SK-N-SH treated with all-trans-retinoic acid at 6 μM for 48 hours (cell line): ENCODE measurements around the gene FOXD3.

Experiments
- ATAC-seq: fragments of 200-7000 bp; cut with Tn5 transposase; 3 replicates; pipeline ENCODE4 v1.9.1; 2020; ENCODE audit warnings: mild to moderate bottlenecking, moderate library complexity
- ARNTL ChIP-seq: fragments of 450-650 bp; formaldehyde crosslinking; IDR thresholded peaks from 2 replicates; pipeline ENCODE4 v1.5.0; 2020; ENCODE audit warnings: low read depth, mild to moderate bottlenecking, moderate library complexity, borderline replicate concordance
- BACH2 ChIP-seq: fragments of 250-450 bp; sonication (Bioruptor Pico); IDR thresholded peaks from 2 replicates; pipeline ENCODE4 v1.9.0; 2021; ENCODE audit warnings: mild to moderate bottlenecking, borderline replicate concordance
- CSDC2 ChIP-seq: fragments of 250-450 bp; sonication (Bioruptor Pico); IDR thresholded peaks from 2 replicates; pipeline ENCODE4 v1.5.0; 2020; ENCODE audit warnings: mild to moderate bottlenecking, moderate library complexity
- GLIS3 ChIP-seq: fragments of 250-450 bp; sonication (Bioruptor Pico); IDR thresholded peaks from 2 replicates; pipeline ENCODE4 v1.5.0; 2020; ENCODE audit warnings: mild to moderate bottlenecking, moderate library complexity
- ISL1 ChIP-seq: fragments of 250-450 bp; sonication (Bioruptor Pico); IDR thresholded peaks from 2 replicates; pipeline ENCODE4 v2.1.2; 2022; ENCODE audit warnings: mild to moderate bottlenecking, moderate library complexity
- PATZ1 ChIP-seq: fragments of 250-450 bp; sonication (Bioruptor Pico); IDR thresholded peaks from 2 replicates; pipeline ENCODE4 v1.8.0; 2020; ENCODE audit warnings: mild to moderate bottlenecking, moderate library complexity, borderline replicate concordance
- POU6F1 ChIP-seq: fragments of 250-450 bp; sonication (Bioruptor Pico); IDR thresholded peaks from 2 replicates; pipeline ENCODE4 v1.8.0; 2021; ENCODE audit warnings: low read depth, mild to moderate bottlenecking, moderate library complexity, borderline replicate concordance
- RARB ChIP-seq: fragments of 250-450 bp; sonication (Bioruptor Pico); IDR thresholded peaks from 2 replicates; pipeline ENCODE4 v1.8.0; 2021; ENCODE audit warnings: mild to moderate bottlenecking, moderate library complexity
- SNAI2 ChIP-seq: fragments of 250-450 bp; sonication (Bioruptor Pico); IDR thresholded peaks from 2 replicates; pipeline ENCODE4 v1.5.0; 2020; ENCODE audit warnings: mild to moderate bottlenecking, moderate library complexity
- TOX ChIP-seq: fragments of 250-450 bp; sonication (Bioruptor Pico); IDR thresholded peaks from 2 replicates; pipeline ENCODE4 v1.8.0; 2021; ENCODE audit warnings: mild to moderate bottlenecking, moderate library complexity, borderline replicate concordance
- ZFP3 ChIP-seq: fragments of 250-450 bp; sonication (Bioruptor Pico); IDR thresholded peaks from 2 replicates; pipeline ENCODE4 v1.5.0; 2020; ENCODE audit warnings: mild to moderate bottlenecking, moderate library complexity
- ZFP30 ChIP-seq: fragments of 450-650 bp; formaldehyde crosslinking; IDR thresholded peaks from 2 replicates; pipeline ENCODE4 v1.5.0; 2022; ENCODE audit warnings: mild to moderate bottlenecking, moderate library complexity
- ZNF70 ChIP-seq: fragments of 450-650 bp; formaldehyde crosslinking; IDR thresholded peaks from 2 replicates; pipeline ENCODE4 v1.5.0; 2020; ENCODE audit warnings: mild to moderate bottlenecking, moderate library complexity
- ZNF8 ChIP-seq: fragments of 450-650 bp; formaldehyde crosslinking; IDR thresholded peaks from 2 replicates; pipeline ENCODE4 v1.5.0; 2020; ENCODE audit warnings: mild to moderate bottlenecking, moderate library complexity
- TF ChIP-seq, protein P1 (sequence below): fragments of 250-450 bp; sonication (Bioruptor Pico); IDR thresholded peaks from 2 replicates; pipeline ENCODE4 v1.5.0; 2020; ENCODE audit warnings: mild to moderate bottlenecking, moderate library complexity
- TF ChIP-seq, protein P2 (sequence below): fragments of 250-450 bp; sonication (Bioruptor Pico); IDR thresholded peaks from 2 replicates; pipeline ENCODE4 v1.5.1; 2020; ENCODE audit warnings: low read depth, mild to moderate bottlenecking, moderate library complexity
- TF ChIP-seq, protein P3 (sequence below): fragments of 250-450 bp; sonication (Bioruptor Pico); IDR thresholded peaks from 2 replicates; pipeline ENCODE4 v1.5.1; 2021; ENCODE audit warnings: mild to moderate bottlenecking, moderate library complexity

The FOXD3 gene

GRCh38 chr1:63316984-63317816 is 5.2 kb upstream of the FOXD3 start:
- ATAC-seq, result peak; percentile 72
- TF ChIP-seq ZNF8 (no peak), ZNF70 (CRISPR knock-in tag) (no peak), ZFP3 (no peak), POU6F1 (CRISPR knock-in tag) (no peak), PATZ1 (CRISPR knock-in tag) (no peak), ARNTL (no peak), RARB (no peak)
- TF ChIP-seq, protein P1, sequence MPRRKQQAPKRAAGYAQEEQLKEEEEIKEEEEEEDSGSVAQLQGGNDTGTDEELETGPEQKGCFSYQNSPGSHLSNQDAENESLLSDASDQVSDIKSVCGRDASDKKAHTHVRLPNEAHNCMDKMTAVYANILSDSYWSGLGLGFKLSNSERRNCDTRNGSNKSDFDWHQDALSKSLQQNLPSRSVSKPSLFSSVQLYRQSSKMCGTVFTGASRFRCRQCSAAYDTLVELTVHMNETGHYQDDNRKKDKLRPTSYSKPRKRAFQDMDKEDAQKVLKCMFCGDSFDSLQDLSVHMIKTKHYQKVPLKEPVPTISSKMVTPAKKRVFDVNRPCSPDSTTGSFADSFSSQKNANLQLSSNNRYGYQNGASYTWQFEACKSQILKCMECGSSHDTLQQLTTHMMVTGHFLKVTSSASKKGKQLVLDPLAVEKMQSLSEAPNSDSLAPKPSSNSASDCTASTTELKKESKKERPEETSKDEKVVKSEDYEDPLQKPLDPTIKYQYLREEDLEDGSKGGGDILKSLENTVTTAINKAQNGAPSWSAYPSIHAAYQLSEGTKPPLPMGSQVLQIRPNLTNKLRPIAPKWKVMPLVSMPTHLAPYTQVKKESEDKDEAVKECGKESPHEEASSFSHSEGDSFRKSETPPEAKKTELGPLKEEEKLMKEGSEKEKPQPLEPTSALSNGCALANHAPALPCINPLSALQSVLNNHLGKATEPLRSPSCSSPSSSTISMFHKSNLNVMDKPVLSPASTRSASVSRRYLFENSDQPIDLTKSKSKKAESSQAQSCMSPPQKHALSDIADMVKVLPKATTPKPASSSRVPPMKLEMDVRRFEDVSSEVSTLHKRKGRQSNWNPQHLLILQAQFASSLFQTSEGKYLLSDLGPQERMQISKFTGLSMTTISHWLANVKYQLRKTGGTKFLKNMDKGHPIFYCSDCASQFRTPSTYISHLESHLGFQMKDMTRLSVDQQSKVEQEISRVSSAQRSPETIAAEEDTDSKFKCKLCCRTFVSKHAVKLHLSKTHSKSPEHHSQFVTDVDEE (CRISPR knock-in tag), result no peak
- TF ChIP-seq, protein P2, sequence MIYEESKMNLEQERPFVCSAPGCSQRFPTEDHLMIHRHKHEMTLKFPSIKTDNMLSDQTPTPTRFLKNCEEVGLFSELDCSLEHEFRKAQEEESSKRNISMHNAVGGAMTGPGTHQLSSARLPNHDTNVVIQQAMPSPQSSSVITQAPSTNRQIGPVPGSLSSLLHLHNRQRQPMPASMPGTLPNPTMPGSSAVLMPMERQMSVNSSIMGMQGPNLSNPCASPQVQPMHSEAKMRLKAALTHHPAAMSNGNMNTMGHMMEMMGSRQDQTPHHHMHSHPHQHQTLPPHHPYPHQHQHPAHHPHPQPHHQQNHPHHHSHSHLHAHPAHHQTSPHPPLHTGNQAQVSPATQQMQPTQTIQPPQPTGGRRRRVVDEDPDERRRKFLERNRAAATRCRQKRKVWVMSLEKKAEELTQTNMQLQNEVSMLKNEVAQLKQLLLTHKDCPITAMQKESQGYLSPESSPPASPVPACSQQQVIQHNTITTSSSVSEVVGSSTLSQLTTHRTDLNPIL, result no peak

DNA sequence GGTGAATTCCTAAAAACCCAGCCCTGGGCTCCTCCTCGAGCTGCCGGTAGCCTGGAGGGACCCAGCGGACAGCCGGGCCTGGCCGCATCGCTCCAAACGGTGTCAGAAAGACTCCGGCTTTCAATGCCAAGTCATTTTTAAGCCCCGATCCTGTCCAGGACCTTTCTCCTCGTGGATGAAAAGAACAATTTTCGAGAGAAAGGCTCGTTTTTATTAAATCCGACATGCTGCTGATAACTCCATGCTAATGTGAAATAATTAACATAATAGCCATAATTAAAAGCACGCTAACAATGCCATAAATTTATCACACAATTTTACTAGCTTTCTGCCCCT is 4.6 kb upstream of the FOXD3 start:
- TF ChIP-seq GLIS3 (CRISPR knock-in tag), result no peak
- TF ChIP-seq ARNTL, result no peak
- no peak for TF ChIP-seq ISL1 (CRISPR knock-in tag)
- TF ChIP-seq CSDC2, result no peak
- no peak for TF ChIP-seq SNAI2 (CRISPR knock-in tag)
- TF ChIP-seq TOX (CRISPR knock-in tag), result no peak
- no peak for TF ChIP-seq ZFP30 (CRISPR knock-in tag)
- TF ChIP-seq, protein P2, result no peak
- no peak for TF ChIP-seq ZNF70 (CRISPR knock-in tag)
- no peak for TF ChIP-seq ZFP3
- no peak for TF ChIP-seq RARB
- no peak for TF ChIP-seq BACH2 (CRISPR knock-in tag)
- TF ChIP-seq, protein P1 (CRISPR knock-in tag), result no peak
- TF ChIP-seq, protein P3, sequence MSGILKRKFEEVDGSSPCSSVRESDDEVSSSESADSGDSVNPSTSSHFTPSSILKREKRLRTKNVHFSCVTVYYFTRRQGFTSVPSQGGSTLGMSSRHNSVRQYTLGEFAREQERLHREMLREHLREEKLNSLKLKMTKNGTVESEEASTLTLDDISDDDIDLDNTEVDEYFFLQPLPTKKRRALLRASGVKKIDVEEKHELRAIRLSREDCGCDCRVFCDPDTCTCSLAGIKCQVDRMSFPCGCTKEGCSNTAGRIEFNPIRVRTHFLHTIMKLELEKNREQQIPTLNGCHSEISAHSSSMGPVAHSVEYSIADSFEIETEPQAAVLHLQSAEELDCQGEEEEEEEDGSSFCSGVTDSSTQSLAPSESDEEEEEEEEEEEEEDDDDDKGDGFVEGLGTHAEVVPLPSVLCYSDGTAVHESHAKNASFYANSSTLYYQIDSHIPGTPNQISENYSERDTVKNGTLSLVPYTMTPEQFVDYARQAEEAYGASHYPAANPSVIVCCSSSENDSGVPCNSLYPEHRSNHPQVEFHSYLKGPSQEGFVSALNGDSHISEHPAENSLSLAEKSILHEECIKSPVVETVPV (CRISPR knock-in tag), result no peak
- no peak for TF ChIP-seq PATZ1 (CRISPR knock-in tag)

More for the DNA sequence above, 4.6 kb upstream of the FOXD3 start:
- peak; percentile 5 for ATAC-seq
